Heart left ventricle (tissue), 13 donors: ENCODE results near the gene CLASP2.

ENCODE experiments used
- POLR2A ChIP-seq, 2 donors: fragments of 450-650 bp; IDR thresholded peaks; one replicate each; pipeline ENCODE4 v1.6.1; 2017; ENCODE audit warnings: antibody characterized with exemption in 2 of 2, mild to moderate bottlenecking in 2 of 2, moderate library complexity in 2 of 2
- TF ChIP-seq, protein P1 (sequence below), 12 donors: fragments of 200-600 bp; sonication (generic) in 4 of 12; IDR thresholded peaks; one replicate each; pipeline versions ENCODE4 v1.5.0 to v1.8.0; 2018 to 2022; ENCODE audit warnings: antibody characterized with exemption in 12 of 12, mild to moderate bottlenecking in 5 of 12
- donor health status: ischemic (EF 13 %, LVEDD 7.1; RV severe dilation, severe dysfunction).
- donor health status: DM: no; HTN: yes; CAD: no.
- donor health status: DM: no; HTN: no; CAD: no.
- donor health status: ischemic (EF 25% LVEDD 6.9; RV normal size, moderate dysfunction).
- donor health status: ischemic (EF 25% LVEDD 5.7; RV mildly dilated, moderate dysfunction).
- donor health status: ischemic (EF 35%, LVEDD 5.7; RV mildly dilated, moderate dysfunction).
- donor health status: nonischemic (EF 11% LVEDD 7.7; RV severe dilation, severe dysfunction).
- donor health status: DM: yes; HTN: yes; CAD: no.
- donor health status: PGD.
- donor health status: ischemic (EF 29% LVEDD 5.4; RV normal size, mild dysfunction).
- donor health status: nonischemic (EF 23%, LVEDD 6.1; RV moderate dilation, normal function).

- TF ChIP-seq, protein P1, sequence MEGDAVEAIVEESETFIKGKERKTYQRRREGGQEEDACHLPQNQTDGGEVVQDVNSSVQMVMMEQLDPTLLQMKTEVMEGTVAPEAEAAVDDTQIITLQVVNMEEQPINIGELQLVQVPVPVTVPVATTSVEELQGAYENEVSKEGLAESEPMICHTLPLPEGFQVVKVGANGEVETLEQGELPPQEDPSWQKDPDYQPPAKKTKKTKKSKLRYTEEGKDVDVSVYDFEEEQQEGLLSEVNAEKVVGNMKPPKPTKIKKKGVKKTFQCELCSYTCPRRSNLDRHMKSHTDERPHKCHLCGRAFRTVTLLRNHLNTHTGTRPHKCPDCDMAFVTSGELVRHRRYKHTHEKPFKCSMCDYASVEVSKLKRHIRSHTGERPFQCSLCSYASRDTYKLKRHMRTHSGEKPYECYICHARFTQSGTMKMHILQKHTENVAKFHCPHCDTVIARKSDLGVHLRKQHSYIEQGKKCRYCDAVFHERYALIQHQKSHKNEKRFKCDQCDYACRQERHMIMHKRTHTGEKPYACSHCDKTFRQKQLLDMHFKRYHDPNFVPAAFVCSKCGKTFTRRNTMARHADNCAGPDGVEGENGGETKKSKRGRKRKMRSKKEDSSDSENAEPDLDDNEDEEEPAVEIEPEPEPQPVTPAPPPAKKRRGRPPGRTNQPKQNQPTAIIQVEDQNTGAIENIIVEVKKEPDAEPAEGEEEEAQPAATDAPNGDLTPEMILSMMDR (IDR thresholded peaks at IDR 0.05) = no peak
- no peak for TF ChIP-seq POLR2A (IDR thresholded peaks at IDR 0.05)
Measured at GRCh38 chr3:33592999-33593398, 125.1 kb downstream of the CLASP2 start.
